Astrocyte (in vitro differentiated cells and primary cell): Measurements from ENCODE around the gene PRSS38.

Experiments used
- CTCF ChIP-seq: IDR thresholded peaks from 2 replicates; pipeline ENCODE4 v1.5.1; 2011; ENCODE audit warnings: low read depth, mild to moderate bottlenecking, inconsistent platforms, low read length, moderate library complexity; ENCODE audit not compliant: insufficient read depth
- EZH2 ChIP-seq: IDR thresholded peaks from 2 replicates; pipeline ENCODE4 v1.6.1; 2012; ENCODE audit warnings: mild to moderate bottlenecking, low read length, inconsistent platforms; ENCODE audit not compliant: insufficient read depth

GRCh38 chr1:227793079-227793947, 22.2 kb upstream of the PRSS38 start:
- TF ChIP-seq CTCF (no peak), EZH2 (no peak)
